ENCODE measurements around the gene APOL4. TPM values are rescaled to one million over a fixed set of nuclear protein-coding genes. Genes with fewer than 3 reads are reported as not detected.

Gene APOL4
- total and polyA plus RNA-seq, 2 of the 4 experiments (the other 2 are of a cell fraction), result 0.07 TPM; not detected in 1

DNA sequence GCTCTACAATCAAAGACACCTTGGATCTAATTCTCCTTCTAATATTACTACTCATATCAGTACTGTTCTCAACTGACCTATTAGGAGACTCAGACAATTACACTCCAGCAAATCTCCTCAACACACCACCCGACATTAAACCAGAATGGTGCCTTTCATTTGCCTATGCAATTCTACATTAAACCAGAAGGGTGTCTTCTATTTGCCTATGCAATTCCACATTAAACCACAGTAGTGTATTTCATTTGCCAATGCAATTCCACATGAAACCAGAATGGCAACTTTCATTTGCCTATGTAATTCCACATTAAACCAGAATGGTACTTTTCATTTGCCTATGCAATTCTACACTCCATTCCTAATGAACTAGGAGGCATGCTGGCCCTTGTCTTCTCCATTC, 25.7 kb downstream of the APOL4 start:
- H3K36me3 ChIP-seq (ENCODE audit: control insufficient read depth, insufficient read depth, low read length), result no peaks in the 10 kb centered on the region
- no peak overlapping the region for H2AK9ac ChIP-seq (replicated peaks; ENCODE audit: low read depth, low read length, poor library complexity)
- no peaks in the 10 kb centered on the region for H3K9me3 ChIP-seq (ENCODE audit: control insufficient read depth, insufficient read depth, low read length)
- H3K79me1 ChIP-seq (ENCODE audit: low read depth in 1 of 2, low read length in 2 of 2), result no peaks in the 10 kb centered on the region
- no peak overlapping the region for H3K4me2 ChIP-seq (ENCODE audit: low read depth, low read length)
- dilution Hi-C loops (cut with HindIII; ENCODE audit: low sequenced_read_pairs, unreplicated experiment) (no loop called here), intact Hi-C loops (cut with micrococcal nuclease) (no loop called here), in situ Hi-C loops (cut with MboI; ENCODE audit: low sequenced_read_pairs) (no loop called here)
- no peak overlapping the region for H2AFZ ChIP-seq (replicated peaks; ENCODE audit: low read length, poor library complexity)
- ATAC-seq (ENCODE audit: low read depth) (no peak), DNase-seq (no peak)
- no peaks in the 10 kb centered on the region for H4K20me1 ChIP-seq (ENCODE audit: insufficient read depth, low read length)
- H3K4me1 ChIP-seq (ENCODE audit: control insufficient read depth, insufficient read depth, low read length), result no peaks in the 10 kb centered on the region
- H3K23ac ChIP-seq (ENCODE audit: low read depth, low read length), result no peak overlapping the region
- H3K4me3 ChIP-seq (ENCODE audit: insufficient read depth, low read depth, low read length), result no peak overlapping the region
- POLR2A ChIA-PET (ENCODE audit: unreplicated experiment), result no interaction called here
- H4K91ac ChIP-seq (ENCODE audit: insufficient read depth, low read depth, low read length), result no peak overlapping the region
- H3K56ac ChIP-seq (ENCODE audit: extremely low read depth, insufficient read depth, low read length), result no peak overlapping the region
- CTCF ChIA-PET, result no interaction called here
- H3K4ac ChIP-seq (ENCODE audit: low read depth, low read length), result no peak overlapping the region
- H3K14ac ChIP-seq (replicated peaks; ENCODE audit: low read depth, low read length), result no peak overlapping the region
- no peak for TF ChIP-seq NFE2L2 (IDR thresholded peaks at IDR 0.05; ENCODE audit: low read depth, low read length)
- TF ChIP-seq SMC3 (IDR thresholded peaks at IDR 0.05; ENCODE audit: low read depth, low read length), result no peak
- TF ChIP-seq RFX5 (IDR thresholded peaks at IDR 0.05; ENCODE audit: low read depth, low read length), result no peak
- TF ChIP-seq CEBPB (IDR thresholded peaks at IDR 0.05; ENCODE audit: low read depth, low read length), result no peak
- peaks cover 4% of the 10 kb centered on the region; the same call in 1 of the 2 replicates for H3K27me3 ChIP-seq (ENCODE audit: control insufficient read depth, insufficient read depth, low read length)
- H2BK15ac ChIP-seq (ENCODE audit: low read depth, low read length), result no peak overlapping the region
- no peak overlapping the region for H3K18ac ChIP-seq (ENCODE audit: low read depth, low read length)
- H3K27ac ChIP-seq (ENCODE audit: insufficient read depth, low read length), result no peak overlapping the region
- no peak overlapping the region for H2AK5ac ChIP-seq (ENCODE audit: low read depth, low read length)
- no TSS peak for BruUV-seq (replicated peaks)
- H3K9ac ChIP-seq (ENCODE audit: low read depth, low read length), result no peak overlapping the region
- H2BK20ac ChIP-seq (ENCODE audit: low read depth, low read length), result no peak overlapping the region
- no peak overlapping the region for H2BK5ac ChIP-seq (ENCODE audit: low read depth, low read length, poor library complexity, severe bottlenecking)
- no peak overlapping the region for H4K8ac ChIP-seq (ENCODE audit: low read depth in 2 of 2, low read length in 2 of 2)
- H4K5ac ChIP-seq (ENCODE audit: low read depth, low read length), result no peak overlapping the region
- no peak overlapping the region for H2BK120ac ChIP-seq (ENCODE audit: low read depth, low read length)
- no CpG with 5 or more reads among the region's 1 CpG for WGBS, 2 experiments (ENCODE audit: extremely low coverage in 2 of 2, insufficient read length in 1 of 2)
- no peaks in the 10 kb centered on the region for H3K9me1 ChIP-seq (ENCODE audit: insufficient read depth, low read length)
